PC-9 (cell line): Measurements from ENCODE around the gene UBE2O. TPM values are rescaled to one million over a fixed set of nuclear protein-coding genes. Genes with fewer than 3 reads are reported as not detected.

Experiments
- BruUV-seq: library from RNA; stranded (reverse); fragments of 400-500 nt; replicated peaks from 2 replicates; lab custom pipeline; 2021; lab: Mats Ljungman, UMichigan
- CTCF ChIA-PET: fragments of 300-600 bp; sonication (Branson Sonifier 250); formaldehyde crosslinking; loops from one replicate; lab custom pipeline; 2022; ENCODE audit warnings: antibody characterized with exemption; lab: Charles Lee
- POLR2A ChIA-PET: fragments of 300-600 bp; sonication (Branson Sonifier 250); formaldehyde crosslinking; loops from one replicate; lab custom pipeline; 2022; ENCODE audit warnings: antibody characterized with exemption; ENCODE audit not compliant: unreplicated experiment; lab: Charles Lee
- DNase-seq, 2 experiments: peaks; one replicate each; pipeline versions ENCODE4 v3.0.0 to v3.0.0-alpha.2; 2015 to 2022; ENCODE audit warnings: mixed read lengths in 1 of 2
- H2AFZ ChIP-seq: fragments of 200-600 bp; sonication (generic); 2 replicates; pipeline ENCODE4 v1.8.1; 2017; ENCODE audit warnings: antibody characterized with exemption
- H3F3A ChIP-seq: fragments of 200-600 bp; sonication (generic); 2 replicates; pipeline ENCODE4 v1.8.1; 2017; ENCODE audit warnings: antibody characterized with exemption, mild to moderate bottlenecking, low read depth; ENCODE audit not compliant: insufficient read depth
- H3K27ac ChIP-seq: fragments of 200-600 bp; sonication (generic); 2 replicates; pipeline ENCODE4 v1.6.1; 2016; ENCODE audit warnings: mixed run types
- H3K27me3 ChIP-seq: fragments of 200-600 bp; sonication (generic); 2 replicates; pipeline ENCODE4 v1.6.1; 2016; ENCODE audit warnings: low read depth, mixed run types; ENCODE audit not compliant: insufficient read depth
- H3K36me3 ChIP-seq: fragments of 200-600 bp; sonication (generic); 2 replicates; pipeline ENCODE4 v1.6.1; 2016; ENCODE audit warnings: low read depth, mixed run types
- H3K4me1 ChIP-seq: fragments of 200-600 bp; sonication (generic); replicated peaks from 2 replicates; pipeline ENCODE4 v1.6.1; 2016; ENCODE audit warnings: mixed run types; ENCODE audit not compliant: insufficient read depth
- H3K4me2 ChIP-seq: fragments of 200-600 bp; sonication (generic); 2 replicates; pipeline ENCODE4 v1.6.1; 2017; ENCODE audit warnings: mixed run types
- H3K4me3 ChIP-seq: fragments of 200-600 bp; sonication (generic); 2 replicates; pipeline ENCODE4 v1.6.1; 2016; ENCODE audit warnings: mixed run types
- H3K79me2 ChIP-seq: fragments of 200-600 bp; sonication (generic); 2 replicates; pipeline ENCODE4 v1.6.1; 2017; ENCODE audit warnings: low read depth, mixed run types
- H3K9me2 ChIP-seq: fragments of 200-600 bp; sonication (generic); 2 replicates; pipeline ENCODE4 v1.8.1; 2017; ENCODE audit warnings: mild to moderate bottlenecking; ENCODE audit not compliant: insufficient read depth
- H3K9me3 ChIP-seq: fragments of 200-600 bp; sonication (generic); 2 replicates; pipeline ENCODE4 v1.8.1; 2016; ENCODE audit warnings: low read depth; ENCODE audit not compliant: insufficient read depth
- H4K20me1 ChIP-seq: fragments of 200-600 bp; sonication (generic); 2 replicates; pipeline ENCODE4 v1.8.1; 2017; ENCODE audit not compliant: insufficient read depth
- CTCF ChIP-seq: fragments of 200-600 bp; sonication (generic); conservative IDR thresholded peaks from 2 replicates; pipeline ENCODE4 v1.6.1; 2017; ENCODE audit warnings: mixed run types, antibody characterized with exemption, mild to moderate bottlenecking, moderate library complexity
- EZH2 ChIP-seq: fragments of 200-600 bp; sonication (generic); IDR thresholded peaks from 2 replicates; pipeline ENCODE4 v1.8.0; 2017; ENCODE audit warnings: antibody characterized with exemption, low read depth
- intact Hi-C: fragments of 100-400 bp; cut with micrococcal nuclease; formaldehyde crosslinking; loops from one replicate; pipeline ENCODE4 v1.10.0; 2022; ENCODE audit not compliant: unreplicated experiment
- total RNA-seq: library from RNA; stranded (reverse); gene quantifications from 2 replicates; pipeline ENCODE4 v1.2.3, GENCODE V29; 2021

Gene UBE2O
- total RNA-seq, 1 experiment from 2014 or later, result 28.0 TPM

GRCh38 chr17:76473541-76473985, 20.6 kb upstream of the UBE2O start:
- no peak for DNase-seq
- H3K36me3 ChIP-seq, result no peaks in the 10 kb centered on the region
- H3K27me3 ChIP-seq, result no peaks in the 10 kb centered on the region
- H3K9me2 ChIP-seq, result no peaks in the 10 kb centered on the region
- BruUV-seq, result no TSS peak
- no peaks in the 10 kb centered on the region for H3K79me2 ChIP-seq
- POLR2A ChIA-PET, result no interaction called here
- no peaks in the 10 kb centered on the region for H3K9me3 ChIP-seq
- H3K4me3 ChIP-seq, result no peak overlapping the region
- H3F3A ChIP-seq, result no peaks in the 10 kb centered on the region
- no peaks in the 10 kb centered on the region for H3K4me1 ChIP-seq
- H3K27ac ChIP-seq, result no peak overlapping the region
- H4K20me1 ChIP-seq, result no peaks in the 10 kb centered on the region
- CTCF ChIA-PET, result no interaction called here
- TF ChIP-seq EZH2, result no peak
- no peak overlapping the region for H3K4me2 ChIP-seq
- intact Hi-C loops, result no loop called here
- H2AFZ ChIP-seq, result no peak overlapping the region

- ChIA-PET CTCF (no interaction called here), POLR2A (no interaction called here)
- intact Hi-C loops, result no loop called here
These were observed 19.8 kb upstream of the UBE2O start for GRCh38 chr17:76472726-76473125.

DNA sequence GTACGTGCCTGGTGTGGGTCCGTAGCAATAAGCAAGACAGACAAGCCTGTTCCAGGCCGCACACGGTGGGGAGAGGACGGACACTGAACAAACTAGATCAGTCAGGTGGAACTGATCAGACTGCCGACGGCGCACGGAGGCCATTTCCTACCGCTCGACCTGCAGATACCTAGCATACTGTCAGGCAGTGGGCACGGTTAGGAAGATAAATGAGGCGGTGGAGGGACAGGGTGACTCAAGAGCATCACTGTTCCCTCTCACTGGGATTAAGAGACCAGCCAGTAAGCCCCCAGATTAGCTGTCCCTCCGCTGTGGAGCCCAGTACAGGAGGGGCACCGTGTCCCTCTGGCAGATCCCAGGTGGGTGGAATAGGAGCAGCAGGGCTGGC, 19.3 kb upstream of the UBE2O start:
- intact Hi-C loops, result no loop called here
- no peaks in the 10 kb centered on the region for H4K20me1 ChIP-seq
- H3K36me3 ChIP-seq, result no peaks in the 10 kb centered on the region
- H3K79me2 ChIP-seq, result no peaks in the 10 kb centered on the region
- H3K9me3 ChIP-seq, result no peaks in the 10 kb centered on the region
- no peak overlapping the region for H3K27ac ChIP-seq
- H2AFZ ChIP-seq, result no peak overlapping the region
- no peaks in the 10 kb centered on the region for H3K9me2 ChIP-seq
- TF ChIP-seq CTCF, result no peak
- no peak for TF ChIP-seq EZH2
- ChIA-PET POLR2A (no interaction called here), CTCF (no interaction called here)
- no peaks in the 10 kb centered on the region for H3K4me1 ChIP-seq
- DNase-seq, result no peak
- H3F3A ChIP-seq, result no peaks in the 10 kb centered on the region
- no peak overlapping the region for H3K4me2 ChIP-seq
- BruUV-seq, result no TSS peak
- H3K27me3 ChIP-seq, result no peaks in the 10 kb centered on the region
- no peak overlapping the region for H3K4me3 ChIP-seq

More at GRCh38 chr17:76472726-76473125, 19.8 kb upstream of the UBE2O start:
- BruUV-seq, result no TSS peak
- Histone ChIP-seq H3K27ac (no peak overlapping the region), H3K36me3 (no peaks in the 10 kb centered on the region), H3K9me2 (no peaks in the 10 kb centered on the region), H4K20me1 (no peaks in the 10 kb centered on the region), H3K9me3 (no peaks in the 10 kb centered on the region), H3K4me2 (no peak overlapping the region), H3K4me1 (no peaks in the 10 kb centered on the region), H2AFZ (no peak overlapping the region), H3F3A (no peaks in the 10 kb centered on the region), H3K4me3 (no peak overlapping the region), H3K27me3 (no peaks in the 10 kb centered on the region), H3K79me2 (no peaks in the 10 kb centered on the region)
- DNase-seq, result no peak
- TF ChIP-seq CTCF, result no peak
- TF ChIP-seq EZH2, result no peak
